H1 (cell line): ENCODE data around the gene C1orf50. TPM values are rescaled to one million over a fixed set of nuclear protein-coding genes. Genes with fewer than 3 reads are reported as not detected.

ENCODE experiments used
- HDAC2 ChIP-seq, 2 experiments: fragments of 300-600 bp in 1 of 2; sonication (generic) in 1 of 2; IDR thresholded peaks; 2 replicates each; pipeline ENCODE4 v1.6.1; 2011 to 2012; ENCODE audit warnings: low read depth in 2 of 2, low read length in 2 of 2, mild to moderate bottlenecking in 2 of 2, moderate library complexity in 2 of 2, borderline replicate concordance in 1 of 2, inconsistent platforms in 1 of 2
- polyA plus RNA-seq, 7 experiments: library from polyadenylated mRNA; depleted of rRNA in 3 of 7; stranded (reverse) in 5 of 7; unstranded in 2 of 7; fragments of >200 nt in 5 of 7; fragments of 200-250 nt in 2 of 7; gene quantifications; 1 replicate in 5 of 7; 2 replicates in 1 of 7; 4 replicates in 1 of 7; pipeline versions ENCODE4 v1.2.1 to v1.2.3, GENCODE V29; 2011 to 2013; ENCODE audit warnings: missing spikeins in 2 of 7, mixed read lengths in 2 of 7
- total RNA-seq: library from RNA; stranded (reverse); fragmentation: NEBNext Ultra II Directional; extraction: Animal tissue kit (Norgen Biotek cat#: 25700); gene quantifications from 2 replicates; pipeline ENCODE4 v1.2.1, GENCODE V29; 2021

Gene C1orf50
- total and polyA plus RNA-seq, 2 of the 8 experiments (the other 6 are each of a cell fraction or from before 2014, with no cell fraction given): 3.2 to 7.1 TPM

DNA sequence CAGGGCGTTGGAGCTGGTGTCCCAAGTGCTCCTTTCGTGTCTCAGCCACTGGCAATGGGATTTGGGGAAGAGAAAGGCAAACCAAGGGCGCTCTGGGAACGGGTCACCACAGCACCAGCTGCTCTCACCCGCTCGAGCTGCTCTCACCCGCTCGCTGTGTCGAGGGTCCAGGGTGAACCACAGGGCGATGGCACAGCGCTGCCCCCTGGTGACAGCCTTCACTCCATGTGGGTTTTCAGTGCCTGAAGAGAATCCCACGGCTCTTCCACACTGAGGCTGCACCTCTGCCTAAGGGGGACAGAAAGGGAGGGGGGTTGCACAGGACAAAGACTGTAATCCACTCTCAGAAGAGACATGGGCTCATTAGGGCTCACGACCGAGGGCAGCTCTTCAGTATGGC lies 19.9 kb upstream of the C1orf50 start (continued):
- no peak for TF ChIP-seq HDAC2 (IDR thresholded peaks at IDR 0.05; ENCODE audit: borderline replicate concordance in 1 of 2, low read depth in 2 of 2, low read length in 2 of 2)
